Suprapubic skin (tissue), 4 donors: Measurements from ENCODE around the gene LHFPL6. TPM values are rescaled to one million over a fixed set of nuclear protein-coding genes. Genes with fewer than 3 reads are reported as not detected.

Experiments used
- DNase-seq, 2 donors: peaks; one replicate each; pipeline ENCODE4 v3.0.0-alpha.2; 2019; ENCODE audit warnings: low spot score in 2 of 2
- H3K27ac ChIP-seq: fragments of 200-600 bp; sonication (generic); one replicate; pipeline ENCODE4 v1.5.1; 2019
- H3K27me3 ChIP-seq: fragments of 200-600 bp; sonication (generic); one replicate; pipeline ENCODE4 v1.5.1; 2019
- H3K36me3 ChIP-seq: fragments of 200-600 bp; sonication (generic); one replicate; pipeline ENCODE4 v1.5.1; 2019
- H3K4me1 ChIP-seq: fragments of 200-600 bp; sonication (generic); one replicate; pipeline ENCODE4 v1.5.1; 2019
- H3K4me3 ChIP-seq: fragments of 200-600 bp; sonication (generic); one replicate; pipeline ENCODE4 v1.5.1; 2019; ENCODE audit warnings: mild to moderate bottlenecking
- H3K9me3 ChIP-seq: fragments of 200-600 bp; sonication (generic); one replicate; pipeline ENCODE4 v1.5.1; 2019
- CTCF ChIP-seq, 2 donors: fragments of 200-600 bp in 1 of 2; fragments of 450-650 bp in 1 of 2; sonication (generic) in 1 of 2; IDR thresholded peaks; one replicate each; pipeline ENCODE4 v1.5.1; 2016 to 2019; ENCODE audit warnings: antibody characterized with exemption in 2 of 2, mild to moderate bottlenecking in 1 of 2, moderate library complexity in 1 of 2
- EP300 ChIP-seq: sonication (generic); formaldehyde crosslinking; IDR thresholded peaks from one replicate; pipeline ENCODE4 v1.6.1; 2017; ENCODE audit warnings: antibody characterized with exemption
- POLR2A ChIP-seq, 2 donors: fragments of 450-650 bp; IDR thresholded peaks; one replicate each; pipeline ENCODE4 v1.6.1; 2017; ENCODE audit warnings: antibody characterized with exemption in 2 of 2, mild to moderate bottlenecking in 2 of 2, moderate library complexity in 2 of 2
- POLR2AphosphoS5 ChIP-seq, 3 donors: sonication (generic); formaldehyde crosslinking; IDR thresholded peaks; one replicate each; pipeline ENCODE4 v1.6.1; 2017; ENCODE audit warnings: antibody characterized with exemption in 3 of 3
- WGBS: methylation state at CpG from one replicate; pipeline ENCODE4 v1.1.5; 2018; 5-methylcytosine and 5-hydroxymethylcytosine counted together
- total RNA-seq, 4 donors: library from RNA; depleted of rRNA; stranded (reverse); fragments of >200 nt; gene quantifications; one replicate each; pipeline ENCODE4 v1.1.0, GENCODE V29; 2016

Gene LHFPL6
- total RNA-seq, 4 donors from 2014 or later: 10.6 to 21.0 (median 15.6) TPM

GRCh38 chr13:39547108-39547507, 55.9 kb downstream of the LHFPL6 start:
- Histone ChIP-seq H3K36me3 (no peaks in the 10 kb centered on the region), H3K27me3 (no peaks in the 10 kb centered on the region), H3K27ac (no peak overlapping the region), H3K4me1 (no peaks in the 10 kb centered on the region), H3K9me3 (no peaks in the 10 kb centered on the region), H3K4me3 (no peak overlapping the region)
- no peak for TF ChIP-seq EP300
- TF ChIP-seq CTCF (IDR thresholded peaks at IDR 0.05): no peak
- no peak for TF ChIP-seq POLR2AphosphoS5 (IDR thresholded peaks at IDR 0.05)
- no peak for TF ChIP-seq POLR2A (IDR thresholded peaks at IDR 0.05)
- DNase-seq: no peak

GRCh38 chr13:39542361-39542760, 60.6 kb downstream of the LHFPL6 start:
- Histone ChIP-seq H3K4me3 (no peak overlapping the region), H3K9me3 (no peaks in the 10 kb centered on the region), H3K27ac (no peak overlapping the region), H3K4me1 (no peaks in the 10 kb centered on the region), H3K27me3 (no peaks in the 10 kb centered on the region), H3K36me3 (no peaks in the 10 kb centered on the region)
- TF ChIP-seq POLR2A (IDR thresholded peaks at IDR 0.05) (no peak), EP300 (no peak), CTCF (IDR thresholded peaks at IDR 0.05) (no peak), POLR2AphosphoS5 (IDR thresholded peaks at IDR 0.05) (no peak)
- 96% methylated on average over 2 of the region's 2 CpGs for WGBS
- DNase-seq: no peak

GRCh38 chr13:39540929-39541605, 61.9 kb downstream of the LHFPL6 start:
- H3K4me1 ChIP-seq: no peaks in the 10 kb centered on the region
- H3K36me3 ChIP-seq: no peaks in the 10 kb centered on the region
- no peak overlapping the region for H3K4me3 ChIP-seq
- no peak for TF ChIP-seq POLR2AphosphoS5 (IDR thresholded peaks at IDR 0.05)
- TF ChIP-seq EP300: no peak
- no peak for TF ChIP-seq CTCF (IDR thresholded peaks at IDR 0.05)
- no peak for TF ChIP-seq POLR2A (IDR thresholded peaks at IDR 0.05)
- no peak overlapping the region for H3K27ac ChIP-seq
- WGBS: 95% methylated on average over 1 of the region's 1 CpG
- no peaks in the 10 kb centered on the region for H3K27me3 ChIP-seq
- DNase-seq: no peak
- H3K9me3 ChIP-seq: no peaks in the 10 kb centered on the region

GRCh38 chr13:39538816-39539790, 63.9 kb downstream of the LHFPL6 start:
- Histone ChIP-seq H3K4me1 (peaks cover 4% of the 10 kb centered on the region), H3K4me3 (no peak overlapping the region), H3K9me3 (no peaks in the 10 kb centered on the region), H3K36me3 (no peaks in the 10 kb centered on the region), H3K27ac (no peak overlapping the region), H3K27me3 (no peaks in the 10 kb centered on the region)
- WGBS: 78% methylated on average over 8 of the region's 8 CpGs
- no peak for DNase-seq
- TF ChIP-seq POLR2AphosphoS5 (IDR thresholded peaks at IDR 0.05): no peak
- no peak for TF ChIP-seq POLR2A (IDR thresholded peaks at IDR 0.05)
- TF ChIP-seq CTCF (IDR thresholded peaks at IDR 0.05): no peak
- no peak for TF ChIP-seq EP300

- WGBS: 47% methylated on average over 7 of the region's 7 CpGs
Observed at GRCh38 chr13:39536906-39537305, 66.1 kb downstream of the LHFPL6 start.

More at GRCh38 chr13:39536906-39537305, 66.1 kb downstream of the LHFPL6 start:
- H3K4me3 ChIP-seq: no peak overlapping the region
- no peaks in the 10 kb centered on the region for H3K27me3 ChIP-seq
- H3K9me3 ChIP-seq: no peaks in the 10 kb centered on the region
- TF ChIP-seq EP300: no peak
- TF ChIP-seq CTCF (IDR thresholded peaks at IDR 0.05): no peak
- TF ChIP-seq POLR2A (IDR thresholded peaks at IDR 0.05): no peak
- no peak for TF ChIP-seq POLR2AphosphoS5 (IDR thresholded peaks at IDR 0.05)
- peaks cover 6% of the 10 kb centered on the region for H3K4me1 ChIP-seq
- H3K36me3 ChIP-seq: no peaks in the 10 kb centered on the region
- no peak for DNase-seq
- H3K27ac ChIP-seq: no peak overlapping the region
